Daoy (cell line): Measurements from ENCODE around the gene SHROOM1. TPM values are rescaled to one million over a fixed set of nuclear protein-coding genes. Genes with fewer than 3 reads are reported as not detected.
A peak's percentile ranks its signal among the peaks of the same experiment; 100 is the strongest.

Experiments used
- DNase-seq: peaks from one replicate; pipeline ENCODE4 v3.0.0-alpha.2; 2015; ENCODE audit warnings: low read depth
- total RNA-seq: library from RNA; depleted of rRNA; stranded (reverse); fragments of >200 nt; shearing (Covaris generic); gene quantifications from 2 replicates; pipeline ENCODE4 v1.2.3, GENCODE V29; 2014; rRNA removed

SHROOM1 gene
- total RNA-seq, 1 experiment from 2014 or later = 8.2 TPM

GRCh38 chr5:132776938-132777208, 53.6 kb downstream of the SHROOM1 start:
- no peak for DNase-seq

DNA sequence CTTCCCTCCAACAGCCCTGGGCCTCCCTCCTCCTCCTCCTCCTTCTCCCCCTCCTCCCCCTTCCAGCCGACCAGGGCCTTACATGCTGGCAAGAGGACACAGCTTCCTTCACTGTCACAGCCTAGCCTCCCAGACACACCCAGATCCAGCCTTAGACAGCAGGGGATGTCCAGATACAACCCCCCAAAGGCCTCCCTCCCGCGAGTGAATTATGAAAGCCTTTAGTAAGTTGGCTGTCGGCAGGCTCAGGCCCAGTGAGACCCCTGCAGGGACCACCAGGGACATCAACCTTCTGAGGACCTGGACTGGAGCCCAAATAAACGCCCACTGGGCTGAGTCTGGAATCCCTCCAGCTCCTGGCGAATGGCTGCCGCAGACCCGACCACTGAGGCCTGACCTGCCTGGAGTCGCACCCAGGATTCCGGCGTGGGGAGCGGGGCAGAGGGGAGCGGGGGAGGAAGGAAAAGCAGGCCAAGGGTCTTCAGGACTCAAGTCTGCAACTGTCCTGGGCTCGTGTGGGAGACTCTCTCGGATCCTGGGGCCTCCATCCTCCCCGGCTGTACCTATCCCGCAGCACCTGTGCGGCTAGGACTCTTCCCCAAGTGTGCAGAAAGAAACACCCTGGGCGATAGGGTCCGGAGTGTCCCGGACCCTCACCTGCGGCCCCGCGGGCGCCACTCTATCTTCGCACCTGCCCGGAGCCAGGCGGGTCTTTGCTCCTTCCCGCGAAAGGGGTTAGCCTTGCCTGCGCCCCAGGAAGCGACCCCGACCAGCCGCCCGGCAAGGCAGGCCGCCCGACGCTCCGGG, 54.1 kb downstream of the SHROOM1 start:
- peak; percentile 45 for DNase-seq

DNA sequence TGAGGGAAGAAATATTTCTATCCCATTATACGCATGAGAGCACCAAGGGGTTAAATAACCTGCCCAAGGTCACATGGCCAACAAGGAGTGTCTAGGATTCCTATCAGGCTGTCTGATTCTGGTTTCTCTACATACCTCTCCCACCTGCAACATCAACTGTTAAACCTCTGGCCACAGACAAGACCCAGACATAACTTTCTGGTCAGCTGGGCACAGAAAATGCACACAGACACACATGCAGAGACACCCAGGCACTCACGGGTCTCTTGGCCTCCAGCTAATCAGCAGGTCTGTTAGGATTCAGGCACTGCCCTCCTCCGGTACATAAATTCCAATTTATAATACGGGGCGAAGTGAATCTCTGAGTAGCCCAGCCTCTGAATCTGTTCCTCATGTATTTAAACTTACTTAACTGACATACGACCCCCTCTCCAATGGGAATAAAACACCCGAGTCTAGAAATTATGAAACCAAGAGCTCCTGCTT, 54.9 kb downstream of the SHROOM1 start:
- no peak for DNase-seq

DNA sequence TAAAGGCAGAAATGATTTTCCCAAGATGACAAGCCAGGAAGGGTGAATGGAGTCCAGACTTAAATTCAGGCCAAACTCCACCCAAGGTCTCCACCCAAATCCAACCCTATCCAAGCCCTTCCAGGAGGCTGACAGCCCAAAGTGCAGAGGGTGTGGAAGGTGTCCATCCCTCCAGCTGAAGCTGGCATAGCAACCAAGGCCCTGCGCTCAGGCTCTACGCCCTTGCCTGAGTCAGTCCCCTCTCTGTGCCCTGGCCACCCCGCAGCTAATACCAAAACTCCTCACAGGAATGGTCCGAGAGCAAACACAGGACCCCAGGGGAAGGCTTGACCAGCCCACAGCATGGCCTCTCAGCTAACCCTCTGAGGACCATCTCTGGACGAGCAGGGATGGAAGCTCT, 55.6 kb downstream of the SHROOM1 start:
- no peak for DNase-seq

DNA sequence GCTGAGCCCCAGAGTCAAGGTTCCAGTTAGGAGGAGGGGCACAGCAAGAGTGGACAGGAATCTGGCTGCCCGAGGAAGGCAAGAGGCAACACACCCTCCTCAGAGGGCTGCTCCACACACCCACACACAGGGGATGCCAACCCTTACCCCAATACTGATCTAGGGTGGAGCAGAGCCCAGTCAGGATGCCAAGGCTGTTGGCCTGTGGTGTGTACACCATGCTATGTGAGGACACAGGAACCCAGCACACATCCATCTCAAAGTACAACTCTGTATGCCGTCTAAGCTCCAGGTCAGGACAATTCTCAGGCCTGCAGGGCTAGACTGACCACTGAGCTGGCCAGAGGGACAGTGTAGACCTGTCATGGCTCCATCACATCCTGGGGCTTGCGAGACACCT, 56.0 kb downstream of the SHROOM1 start:
- DNase-seq = no peak

GRCh38 chr5:132773601-132774355, 56.7 kb downstream of the SHROOM1 start:
- DNase-seq = no peak

- DNase-seq = no peak
These were observed 57.3 kb downstream of the SHROOM1 start for GRCh38 chr5:132773114-132773513.

DNA sequence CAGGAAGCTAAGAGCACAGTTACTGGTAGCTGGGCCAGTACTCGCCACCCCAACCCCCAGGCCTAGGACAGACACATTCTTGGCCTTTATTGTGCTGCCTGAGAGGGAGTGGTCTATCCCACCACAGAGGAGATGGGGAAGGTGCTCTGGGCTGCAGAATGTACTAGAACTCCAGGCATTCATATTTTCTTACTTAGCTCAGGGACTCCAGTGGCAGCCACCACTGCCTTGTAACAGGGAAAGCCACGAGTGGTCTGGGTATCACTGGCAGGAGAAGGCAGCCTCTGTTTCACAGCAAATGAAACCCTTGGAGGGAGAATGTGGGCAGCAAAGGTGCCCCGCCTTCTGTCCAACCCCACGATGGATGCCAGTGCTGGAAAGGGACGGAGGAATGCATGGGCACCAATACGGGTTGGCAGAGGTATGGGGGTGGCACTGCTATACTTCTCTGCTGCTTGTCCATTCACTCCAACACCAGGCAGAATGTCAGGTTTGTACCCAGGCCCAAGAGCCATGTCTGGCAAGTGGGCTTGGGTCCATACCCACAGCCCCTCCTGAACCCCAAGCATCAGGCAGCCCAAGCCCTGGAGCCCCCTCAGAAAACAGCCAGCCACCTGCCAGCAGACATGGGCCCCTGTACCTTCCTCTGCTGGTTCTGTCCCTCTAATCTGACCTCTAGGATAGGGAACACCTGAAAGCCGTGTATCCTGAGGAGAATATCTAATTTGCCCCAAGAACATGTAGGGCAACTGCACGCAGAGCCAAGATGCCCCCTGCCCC, 58.0 kb downstream of the SHROOM1 start:
- no peak for DNase-seq

Other genes starting within 250 kb of the SHROOM1 start
- gene IL13, start 172.5 kb downstream of the SHROOM1 start, total RNA-seq = not detected in 2 replicates
- gene IL4, start 156.7 kb downstream of the SHROOM1 start, total RNA-seq = not detected in 2 replicates
- 10.1 and 19.3 TPM in 2 replicates for gene KIF3A, start 93.1 kb downstream of the SHROOM1 start, total RNA-seq
- gene CCNI2, start 83.2 kb downstream of the SHROOM1 start, total RNA-seq = 0.06 and 0.09 TPM in 2 replicates
- 27.1 and 27.2 TPM in 2 replicates for gene SEPTIN8, start 53.4 kb downstream of the SHROOM1 start, total RNA-seq
- 0.42 TPM in 1 of 2 replicates, not detected in the other for gene SOWAHA, start 17.3 kb downstream of the SHROOM1 start, total RNA-seq
- 0.17 TPM in 1 of 2 replicates, not detected in the other for gene GDF9, start 35.8 kb upstream of the SHROOM1 start, total RNA-seq
- gene UQCRQ, start 36.0 kb upstream of the SHROOM1 start, total RNA-seq = 287 and 294 TPM in 2 replicates
- 0.17 and 0.68 TPM in 2 replicates for gene LEAP2, start 43.0 kb upstream of the SHROOM1 start, total RNA-seq
- gene AFF4, start 133.0 kb upstream of the SHROOM1 start, total RNA-seq = 25.0 and 34.2 TPM in 2 replicates
- gene ZCCHC10, start 195.9 kb upstream of the SHROOM1 start, total RNA-seq = 29.1 and 31.3 TPM in 2 replicates
- gene HSPA4, start 221.4 kb upstream of the SHROOM1 start, total RNA-seq = 259 and 294 TPM in 2 replicates